MCF 10A (cell line): ENCODE results near the gene AQP9. TPM values are rescaled to one million over a fixed set of nuclear protein-coding genes. Genes with fewer than 3 reads are reported as not detected.

Source experiments
- BruUV-seq: library from RNA; stranded (reverse); fragments of 400-500 nt; replicated peaks from 2 replicates; lab custom pipeline; 2021; lab: Mats Ljungman, UMichigan
- CTCF ChIA-PET: fragments of 300-600 bp; sonication (Branson Sonifier 250); formaldehyde crosslinking; extraction: SDS; loops from one replicate; lab custom pipeline; 2021; ENCODE audit warnings: antibody characterized with exemption, inconsistent platforms; lab: Yijun Ruan, JAX
- POLR2A ChIA-PET: fragments of 300-600, 350-650 bp; sonication (Branson Sonifier 250); formaldehyde crosslinking; extraction: SDS; loops from one replicate; lab custom pipeline; 2020; ENCODE audit warnings: antibody characterized with exemption, inconsistent platforms; lab: Yijun Ruan, JAX
- DNase-seq: peaks from one replicate; pipeline ENCODE4 v3.0.0-alpha.2; 2018; ENCODE audit not compliant: unreplicated experiment
- H3K27ac Mint-ChIP-seq: one replicate; pipeline ENCODE4 v1.8.0; 2022; ENCODE audit warnings: mild to moderate bottlenecking, low read depth, mixed read lengths; ENCODE audit not compliant: unreplicated experiment
- H3K27me3 Mint-ChIP-seq: one replicate; pipeline ENCODE4 v1.8.0; 2022; ENCODE audit warnings: mixed read lengths; ENCODE audit not compliant: insufficient read depth, unreplicated experiment
- H3K36me3 Mint-ChIP-seq: one replicate; pipeline ENCODE4 v1.8.0; 2022; ENCODE audit warnings: mild to moderate bottlenecking, moderate library complexity, mixed read lengths; ENCODE audit not compliant: insufficient read depth, unreplicated experiment
- H3K4me1 Mint-ChIP-seq: one replicate; pipeline ENCODE4 v1.8.0; 2022; ENCODE audit warnings: mixed read lengths; ENCODE audit not compliant: insufficient read depth, unreplicated experiment
- H3K4me3 Mint-ChIP-seq: one replicate; pipeline ENCODE4 v1.8.0; 2022; ENCODE audit warnings: mild to moderate bottlenecking, moderate library complexity, mixed read lengths; ENCODE audit not compliant: unreplicated experiment
- H3K9me3 Mint-ChIP-seq: one replicate; pipeline ENCODE4 v1.8.0; 2022; ENCODE audit warnings: mixed read lengths; ENCODE audit not compliant: unreplicated experiment
- CTCF ChIP-seq: fragments of 200-600 bp; IDR thresholded peaks from one replicate; pipeline ENCODE4 v1.8.0; 2022; ENCODE audit warnings: antibody characterized with exemption, mild to moderate bottlenecking; ENCODE audit not compliant: unreplicated experiment
- intact Hi-C: fragments of 100-400 bp; cut with micrococcal nuclease; formaldehyde crosslinking; loops from 2 replicates; pipeline ENCODE4 v1.14.1; 2022
- total RNA-seq: library from RNA; stranded (reverse); gene quantifications from 2 replicates; pipeline ENCODE4 v1.2.3, GENCODE V29; 2022

AQP9 gene
- total RNA-seq, 1 experiment from 2014 or later = 0.09 TPM

GRCh38 chr15:58167095-58167691 lies 29.0 kb downstream of the AQP9 start:
- intact Hi-C loops = no loop called here
- no TSS peak for BruUV-seq
- H3K27me3 Mint-ChIP-seq = peaks cover 24% of the 10 kb centered on the region
- ChIA-PET CTCF (interaction anchor here (0.6 to 4.1 kb wide), 4 partner anchors 15 to 350 kb away, joined by 3 to 23 read pairs (median 4); no protein-coding TSS in a partner anchor), POLR2A (no interaction called here)
- no peaks in the 10 kb centered on the region for H3K36me3 Mint-ChIP-seq
- no peak for DNase-seq
- TF ChIP-seq CTCF = no peak
- no peak overlapping the region for H3K4me3 Mint-ChIP-seq
- H3K4me1 Mint-ChIP-seq = peaks cover 4% of the 10 kb centered on the region
- no peak overlapping the region for H3K27ac Mint-ChIP-seq
- H3K9me3 Mint-ChIP-seq = no peaks in the 10 kb centered on the region

- Mint-ChIP-seq H3K4me1 (no peaks in the 10 kb centered on the region), H3K4me3 (no peak overlapping the region), H3K36me3 (no peaks in the 10 kb centered on the region), H3K9me3 (no peaks in the 10 kb centered on the region), H3K27me3 (peaks cover 35% of the 10 kb centered on the region), H3K27ac (no peak overlapping the region)
- intact Hi-C loops = no loop called here
- no peak for DNase-seq
- POLR2A ChIA-PET = no interaction called here
- TF ChIP-seq CTCF = no peak
- no TSS peak for BruUV-seq
- CTCF ChIA-PET = interaction anchor here (0.6 to 4.1 kb wide), 5 partner anchors 12 to 231 kb away, joined by 3 to 23 read pairs (median 3); no protein-coding TSS in a partner anchor
Measured at GRCh38 chr15:58169934-58170333, 31.8 kb downstream of the AQP9 start.

- Mint-ChIP-seq H3K27ac (no peak overlapping the region), H3K9me3 (no peaks in the 10 kb centered on the region), H3K4me1 (no peaks in the 10 kb centered on the region), H3K36me3 (no peaks in the 10 kb centered on the region), H3K4me3 (no peak overlapping the region), H3K27me3 (peaks cover 35% of the 10 kb centered on the region)
- ChIA-PET POLR2A (no interaction called here), CTCF (interaction anchor here (0.9 to 2.3 kb wide), 2 partner anchors 11 to 12 kb away, joined by 4 to 17 read pairs; no protein-coding TSS in a partner anchor)
- intact Hi-C loops = no loop called here
- no TSS peak for BruUV-seq
- no peak for DNase-seq
- no peak for TF ChIP-seq CTCF
Measured at GRCh38 chr15:58171476-58172061, 33.4 kb downstream of the AQP9 start.

- Mint-ChIP-seq H3K4me1 (peaks cover 7% of the 10 kb centered on the region), H3K4me3 (no peak overlapping the region), H3K27me3 (peaks cover 21% of the 10 kb centered on the region), H3K36me3 (no peaks in the 10 kb centered on the region), H3K27ac (no peak overlapping the region), H3K9me3 (no peaks in the 10 kb centered on the region)
- intact Hi-C loops = no loop called here
- DNase-seq = no peak
- TF ChIP-seq CTCF = no peak
- ChIA-PET CTCF (interaction anchor here (0.6 to 2.1 kb wide), 5 partner anchors 56 to 1382 kb away, joined by 3 to 7 read pairs (median 3); no protein-coding TSS in a partner anchor), POLR2A (no interaction called here)
- BruUV-seq = no TSS peak
Measured at GRCh38 chr15:58174709-58175108, 36.5 kb downstream of the AQP9 start.
